ENCODE results near the gene PRKG1. TPM values are rescaled to one million over a fixed set of nuclear protein-coding genes. Genes with fewer than 3 reads are reported as not detected.

Gene PRKG1
- total and polyA plus RNA-seq, 2 donors (not counting 1 experiment from before 2014, with no cell fraction given), result not detected

DNA sequence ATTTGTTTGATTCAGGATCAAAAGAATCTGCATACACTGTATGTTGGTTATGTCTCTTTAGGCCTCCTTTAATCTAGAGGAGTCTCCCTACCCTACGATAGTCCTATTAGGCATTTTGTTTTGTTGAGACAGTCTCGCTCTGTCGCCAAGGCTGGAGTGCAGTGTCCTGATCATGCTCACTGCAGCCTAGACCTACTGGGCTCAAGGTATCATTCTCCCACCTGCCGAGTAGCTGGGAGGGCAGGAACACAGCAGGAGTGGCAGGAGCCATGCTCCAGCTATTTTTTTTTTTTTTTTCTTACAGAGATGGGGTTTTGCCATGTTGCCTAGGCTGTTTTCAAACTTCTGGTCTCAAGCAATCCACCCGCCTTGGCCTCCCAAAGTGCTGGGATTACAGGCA lies 1116.8 kb downstream of the PRKG1 start:
- Histone ChIP-seq H2AFZ (ENCODE audit: insufficient read depth, low read depth, low read length, poor library complexity, severe bottlenecking) (no peak overlapping the region), H4K20me1 (ENCODE audit: control insufficient read depth, insufficient read depth, low read length, poor library complexity, severe bottlenecking) (no peaks in the 10 kb centered on the region), H3K4me2 (replicated peaks; ENCODE audit: low read depth, low read length, poor library complexity, severe bottlenecking) (no peak overlapping the region), H3K4me1 (ENCODE audit: control insufficient read depth in 2 of 2, insufficient read depth in 2 of 2, low read length in 2 of 2) (no peaks in the 10 kb centered on the region), H3K9ac (ENCODE audit: low read length) (no peak overlapping the region), H3K36me3 (replicated peaks in 1 of 2; ENCODE audit: control extremely low read depth in 1 of 2, control insufficient read depth in 1 of 2, extremely low read depth in 1 of 2, insufficient read depth in 2 of 2, low read length in 1 of 2) (no peaks in the 10 kb centered on the region), H3K9me3 (ENCODE audit: control extremely low read depth in 1 of 3, control insufficient read depth in 2 of 3, insufficient read depth in 1 of 3, low read length in 2 of 3) (no peaks in the 10 kb centered on the region), H3K27me3 (replicated peaks in 1 of 4; ENCODE audit: control extremely low read depth in 1 of 4, control insufficient read depth in 3 of 4, insufficient read depth in 4 of 4, low read length in 3 of 4) (no peaks in the 10 kb centered on the region), H3K27ac (ENCODE audit: low read length in 2 of 2) (no peak overlapping the region), H3K4me3 (ENCODE audit: control extremely low read depth in 1 of 5, extremely low read depth in 1 of 5, insufficient read depth in 1 of 5, low read depth in 2 of 5, low read length in 4 of 5) (no peak overlapping the region), H3K79me2 (ENCODE audit: control insufficient read depth, insufficient read depth, low read length) (no peaks in the 10 kb centered on the region)
- no peaks in the 10 kb centered on the region for H3K27me3 Mint-ChIP-seq
- H3K4me3 Mint-ChIP-seq, result no peak overlapping the region
- no peak for DNase-seq
- H3K4me1 Mint-ChIP-seq, result no peaks in the 10 kb centered on the region
- H3K9me3 Mint-ChIP-seq (ENCODE audit: insufficient read depth), result no peaks in the 10 kb centered on the region
- ChIA-PET CTCF (no interaction called here), POLR2A (no interaction called here)
- WGBS (ENCODE audit: insufficient coverage), result 97% methylated on average over 3 of the region's 5 CpGs
- TF ChIP-seq CTCF (IDR thresholded peaks at IDR 0.05) (no peak), EZH2 (IDR thresholded peaks at IDR 0.05; ENCODE audit: borderline replicate concordance, insufficient read depth, low read depth, low read length, poor library complexity, severe bottlenecking) (no peak)
- intact Hi-C loops (cut with micrococcal nuclease), result no loop called here
- ATAC-seq (ENCODE audit: low read depth), result no peak
- H3K27ac Mint-ChIP-seq, result no peak overlapping the region

- ATAC-seq (ENCODE audit: low read depth), result no peak
- WGBS (ENCODE audit: insufficient coverage), result no CpG with 5 or more reads among the region's 3 CpGs
- Histone ChIP-seq H3K79me2 (ENCODE audit: control insufficient read depth, insufficient read depth, low read length) (no peaks in the 10 kb centered on the region), H4K20me1 (ENCODE audit: control insufficient read depth, insufficient read depth, low read length, poor library complexity, severe bottlenecking) (no peaks in the 10 kb centered on the region), H2AFZ (ENCODE audit: insufficient read depth, low read depth, low read length, poor library complexity, severe bottlenecking) (no peak overlapping the region), H3K4me3 (ENCODE audit: control extremely low read depth in 1 of 5, extremely low read depth in 1 of 5, insufficient read depth in 1 of 5, low read depth in 2 of 5, low read length in 4 of 5) (no peak overlapping the region), H3K4me1 (ENCODE audit: control insufficient read depth in 2 of 2, insufficient read depth in 2 of 2, low read length in 2 of 2) (no peaks in the 10 kb centered on the region), H3K4me2 (replicated peaks; ENCODE audit: low read depth, low read length, poor library complexity, severe bottlenecking) (no peak overlapping the region), H3K9ac (ENCODE audit: low read length) (no peak overlapping the region), H3K9me3 (ENCODE audit: control extremely low read depth in 1 of 3, control insufficient read depth in 2 of 3, insufficient read depth in 1 of 3, low read length in 2 of 3) (no peaks in the 10 kb centered on the region), H3K27ac (ENCODE audit: low read length in 2 of 2) (no peak overlapping the region), H3K27me3 (replicated peaks in 1 of 4; ENCODE audit: control extremely low read depth in 1 of 4, control insufficient read depth in 3 of 4, insufficient read depth in 4 of 4, low read length in 3 of 4) (no peaks in the 10 kb centered on the region), H3K36me3 (replicated peaks in 1 of 2; ENCODE audit: control extremely low read depth in 1 of 2, control insufficient read depth in 1 of 2, extremely low read depth in 1 of 2, insufficient read depth in 2 of 2, low read length in 1 of 2) (no peaks in the 10 kb centered on the region)
- POLR2A ChIA-PET, result no interaction called here
- H3K27me3 Mint-ChIP-seq, result no peaks in the 10 kb centered on the region
- CTCF ChIA-PET, result interaction anchor here (0.8 kb wide), 1 partner anchor 8 kb away, joined by 3 read pairs; no protein-coding TSS in a partner anchor
- intact Hi-C loops (cut with micrococcal nuclease), result no loop called here
- no peak for TF ChIP-seq CTCF (IDR thresholded peaks at IDR 0.05)
- TF ChIP-seq EZH2 (IDR thresholded peaks at IDR 0.05; ENCODE audit: borderline replicate concordance, insufficient read depth, low read depth, low read length, poor library complexity, severe bottlenecking), result no peak
- no peak for DNase-seq
- no peak overlapping the region for H3K27ac Mint-ChIP-seq
- no peaks in the 10 kb centered on the region for H3K4me1 Mint-ChIP-seq
- H3K4me3 Mint-ChIP-seq, result no peak overlapping the region
- H3K9me3 Mint-ChIP-seq (ENCODE audit: insufficient read depth), result no peaks in the 10 kb centered on the region
These were observed 1119.9 kb downstream of the PRKG1 start for GRCh38 chr10:52194191-52194590.

All from B cell (primary cell).